Measurements from ENCODE around the gene RPL4. TPM values are rescaled to one million over a fixed set of nuclear protein-coding genes. Genes with fewer than 3 reads are reported as not detected.
"Not testable (repeated sequence)": the region's sequence is repeated elsewhere in the genome, so short reads cannot be mapped to it uniquely, and the experiment has no call there.

The RPL4 gene
- total RNA-seq, 1 donor from 2014 or later, result 7,468 TPM

DNA sequence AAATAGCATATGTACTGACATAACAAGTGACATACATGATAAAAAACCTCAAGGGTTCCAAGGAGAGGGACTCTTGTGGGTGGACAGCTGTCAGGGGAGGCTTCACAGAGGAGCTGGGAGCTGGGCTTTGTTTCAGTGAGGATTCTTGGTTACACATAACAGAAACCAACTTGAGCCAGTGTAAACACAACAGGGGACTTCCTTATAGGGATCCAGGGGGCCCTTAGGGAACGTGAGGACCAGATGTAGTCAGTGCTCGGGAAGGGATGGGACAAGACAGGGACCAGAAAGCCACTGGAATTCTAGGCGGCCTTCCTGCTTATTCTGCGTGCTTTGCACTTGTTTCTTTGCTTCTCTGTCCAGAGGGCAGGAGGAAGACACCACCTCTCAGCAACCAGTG lies 42.0 kb downstream of the RPL4 start:
- peaks cover 2% of the 10 kb centered on the region for H3K36me3 ChIP-seq (ENCODE audit: control insufficient read depth, insufficient read depth, low read length)
- H3K27me3 ChIP-seq (ENCODE audit: control insufficient read depth, insufficient read depth, low read length), result no peaks in the 10 kb centered on the region
- DNase-seq (ENCODE audit: low read depth), result no peak
- TF ChIP-seq, protein P1, sequence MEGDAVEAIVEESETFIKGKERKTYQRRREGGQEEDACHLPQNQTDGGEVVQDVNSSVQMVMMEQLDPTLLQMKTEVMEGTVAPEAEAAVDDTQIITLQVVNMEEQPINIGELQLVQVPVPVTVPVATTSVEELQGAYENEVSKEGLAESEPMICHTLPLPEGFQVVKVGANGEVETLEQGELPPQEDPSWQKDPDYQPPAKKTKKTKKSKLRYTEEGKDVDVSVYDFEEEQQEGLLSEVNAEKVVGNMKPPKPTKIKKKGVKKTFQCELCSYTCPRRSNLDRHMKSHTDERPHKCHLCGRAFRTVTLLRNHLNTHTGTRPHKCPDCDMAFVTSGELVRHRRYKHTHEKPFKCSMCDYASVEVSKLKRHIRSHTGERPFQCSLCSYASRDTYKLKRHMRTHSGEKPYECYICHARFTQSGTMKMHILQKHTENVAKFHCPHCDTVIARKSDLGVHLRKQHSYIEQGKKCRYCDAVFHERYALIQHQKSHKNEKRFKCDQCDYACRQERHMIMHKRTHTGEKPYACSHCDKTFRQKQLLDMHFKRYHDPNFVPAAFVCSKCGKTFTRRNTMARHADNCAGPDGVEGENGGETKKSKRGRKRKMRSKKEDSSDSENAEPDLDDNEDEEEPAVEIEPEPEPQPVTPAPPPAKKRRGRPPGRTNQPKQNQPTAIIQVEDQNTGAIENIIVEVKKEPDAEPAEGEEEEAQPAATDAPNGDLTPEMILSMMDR (IDR thresholded peaks at IDR 0.05; ENCODE audit: insufficient read depth, low read length, poor library complexity, severe bottlenecking), result no peak
- H3K4me3 ChIP-seq (ENCODE audit: low read depth, low read length), result no peak overlapping the region

DNA sequence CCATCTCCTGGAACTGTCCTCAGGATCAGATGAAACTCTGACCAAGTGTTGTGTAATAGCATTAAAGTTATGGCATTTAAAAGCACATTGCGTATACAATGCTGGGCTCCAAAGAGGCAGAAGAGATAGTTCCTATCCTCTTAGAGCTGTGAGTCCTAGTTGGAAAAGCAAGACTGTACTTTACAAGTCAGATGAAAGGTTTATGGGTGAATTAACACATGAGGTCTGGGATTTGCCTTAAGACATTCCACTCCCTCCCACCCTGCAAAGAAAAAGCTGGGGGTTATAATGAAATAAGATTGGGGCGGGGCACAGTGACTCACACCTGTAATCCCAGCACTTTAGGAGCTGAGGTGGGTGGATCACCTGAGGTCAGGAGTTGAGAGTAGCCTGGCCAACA lies 42.7 kb downstream of the RPL4 start:
- H3K36me3 ChIP-seq (ENCODE audit: control insufficient read depth, insufficient read depth, low read length), result peaks cover 2% of the 10 kb centered on the region
- no peak for DNase-seq (ENCODE audit: low read depth)
- H3K4me3 ChIP-seq (ENCODE audit: low read depth, low read length), result no peak overlapping the region
- H3K27me3 ChIP-seq (ENCODE audit: control insufficient read depth, insufficient read depth, low read length), result no peaks in the 10 kb centered on the region
- TF ChIP-seq, protein P1 (IDR thresholded peaks at IDR 0.05; ENCODE audit: insufficient read depth, low read length, poor library complexity, severe bottlenecking), result no peak

DNA sequence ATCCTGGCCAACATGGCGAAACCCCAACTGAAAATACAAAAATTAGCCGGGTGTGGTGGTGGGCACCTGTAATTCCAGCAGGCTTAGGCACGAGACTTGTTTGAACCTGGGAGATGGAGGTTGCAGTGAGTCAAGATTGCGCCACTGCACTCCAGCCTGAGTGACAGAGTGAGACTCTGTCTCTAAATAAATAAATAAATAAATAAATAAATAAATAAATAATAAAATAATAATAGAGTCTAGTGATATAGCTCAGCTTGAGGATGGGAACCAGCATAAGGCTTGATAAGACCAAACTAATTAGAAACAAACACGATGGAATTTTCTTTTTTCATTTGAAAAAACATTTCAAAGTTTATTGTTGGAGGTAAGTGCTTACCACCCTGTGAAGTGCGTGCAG lies 43.4 kb downstream of the RPL4 start:
- not testable (repeated sequence) for H3K4me3 ChIP-seq (ENCODE audit: low read depth, low read length); H3K27me3 ChIP-seq (ENCODE audit: control insufficient read depth, insufficient read depth, low read length); DNase-seq (ENCODE audit: low read depth); H3K36me3 ChIP-seq (ENCODE audit: control insufficient read depth, insufficient read depth, low read length)

DNA sequence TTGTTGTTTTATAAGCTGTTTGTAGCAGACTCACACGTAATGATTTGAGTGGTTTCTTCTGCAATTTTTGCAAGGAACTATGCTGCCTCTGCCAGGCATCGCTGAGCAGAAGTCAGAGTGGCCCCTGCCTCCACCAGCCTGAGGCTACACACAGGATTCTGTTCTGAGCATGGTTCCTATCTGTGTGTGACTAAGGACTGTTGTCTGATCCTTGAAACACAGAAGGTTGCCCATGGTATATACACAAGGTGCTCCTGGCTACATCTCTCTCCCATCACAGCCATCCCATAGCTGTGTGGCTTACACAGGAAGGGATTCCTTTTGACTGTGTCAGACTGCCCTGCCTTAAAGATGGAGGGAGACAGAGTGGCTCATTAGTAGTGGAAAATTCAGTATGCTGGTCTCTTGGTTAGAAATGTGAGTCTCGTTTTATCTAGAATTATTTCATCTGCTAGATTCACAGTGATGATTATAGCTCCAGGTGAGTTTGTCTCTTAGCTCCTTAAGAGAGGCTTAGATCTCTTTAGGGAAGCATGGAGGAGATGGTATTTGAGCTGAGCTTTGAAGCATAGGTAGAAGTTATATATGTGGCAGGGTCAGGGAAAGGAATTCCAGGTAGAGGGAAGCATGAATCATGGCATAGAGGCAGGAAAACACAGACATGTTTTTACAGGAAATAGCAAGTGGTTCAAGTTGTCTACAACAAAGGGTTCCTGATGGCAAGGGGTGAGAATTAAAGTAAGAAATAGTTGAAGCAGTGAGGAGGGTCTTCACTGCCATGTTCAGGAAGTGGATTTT lies 44.6 kb downstream of the RPL4 start:
- TF ChIP-seq, protein P1 (IDR thresholded peaks at IDR 0.05; ENCODE audit: insufficient read depth, low read length, poor library complexity, severe bottlenecking), result no peak
- Histone ChIP-seq H3K4me3 (ENCODE audit: low read depth, low read length) (no peak overlapping the region), H3K27me3 (ENCODE audit: control insufficient read depth, insufficient read depth, low read length) (no peaks in the 10 kb centered on the region), H3K36me3 (ENCODE audit: control insufficient read depth, insufficient read depth, low read length) (peaks cover 2% of the 10 kb centered on the region)
- DNase-seq (ENCODE audit: low read depth), result peak; percentile 44

DNA sequence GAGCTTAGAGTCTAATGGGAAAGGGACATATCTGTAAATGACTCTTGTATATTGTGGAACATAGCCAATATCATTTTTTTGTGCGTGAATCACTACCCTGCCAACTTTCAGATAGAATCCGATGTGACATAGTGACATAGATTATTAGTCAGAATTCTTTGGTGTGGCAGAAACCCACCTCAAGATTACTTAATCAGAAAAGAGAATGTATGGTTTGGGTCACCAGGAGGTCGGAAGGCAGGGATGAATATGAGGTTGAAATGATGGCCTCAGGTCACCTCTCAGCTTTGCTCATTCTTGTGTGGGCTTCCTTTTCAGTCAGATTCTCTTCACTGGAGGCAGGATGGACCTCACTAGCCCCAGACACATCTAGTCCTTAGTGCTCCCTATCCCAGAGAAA lies 48.4 kb downstream of the RPL4 start:
- TF ChIP-seq, protein P1 (IDR thresholded peaks at IDR 0.05; ENCODE audit: insufficient read depth, low read length, poor library complexity, severe bottlenecking), result no peak
- DNase-seq (ENCODE audit: low read depth), result no peak
- Histone ChIP-seq H3K27me3 (ENCODE audit: control insufficient read depth, insufficient read depth, low read length) (no peaks in the 10 kb centered on the region), H3K36me3 (ENCODE audit: control insufficient read depth, insufficient read depth, low read length) (peaks cover 2% of the 10 kb centered on the region), H3K4me3 (ENCODE audit: low read depth, low read length) (no peak overlapping the region)

DNA sequence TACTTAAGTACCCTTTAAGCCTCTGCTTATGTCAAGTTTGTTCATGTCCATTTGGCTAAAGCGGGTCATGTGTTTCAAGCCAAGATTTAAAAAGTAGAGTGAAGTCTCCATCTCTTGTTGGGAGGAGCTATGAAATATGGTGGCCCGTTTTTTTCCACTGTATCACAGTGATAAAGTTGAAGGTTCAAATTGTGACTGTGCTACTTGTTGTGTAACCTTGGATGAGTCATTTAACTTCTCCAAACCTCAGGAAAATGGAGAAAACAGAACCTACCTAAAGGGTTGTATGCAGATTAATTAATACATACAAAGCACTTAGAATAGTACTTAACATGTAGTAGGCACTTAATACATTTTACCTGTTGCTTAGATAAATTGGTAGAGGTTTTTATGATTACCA lies 50.5 kb downstream of the RPL4 start:
- H3K4me3 ChIP-seq (ENCODE audit: low read depth, low read length), result no peak overlapping the region
- H3K27me3 ChIP-seq (ENCODE audit: control insufficient read depth, insufficient read depth, low read length), result no peaks in the 10 kb centered on the region
- DNase-seq (ENCODE audit: low read depth), result no peak
- H3K36me3 ChIP-seq (ENCODE audit: control insufficient read depth, insufficient read depth, low read length), result no peaks in the 10 kb centered on the region
- TF ChIP-seq, protein P1 (IDR thresholded peaks at IDR 0.05; ENCODE audit: insufficient read depth, low read length, poor library complexity, severe bottlenecking), result no peak
